CD4-positive, alpha-beta T cell (primary cell): ENCODE measurements around the gene CCL28. TPM values are rescaled to one million over a fixed set of nuclear protein-coding genes. Genes with fewer than 3 reads are reported as not detected.

Experiments used
- ATAC-seq: fragments of 200-7000 bp; cut with Tn5 transposase; one replicate; pipeline ENCODE4 v1.10.0; 2022; ENCODE audit warnings: mild to moderate bottlenecking; ENCODE audit not compliant: poor library complexity
- CTCF ChIA-PET: fragments of 350-600 bp; sonication (Branson Sonifier 250); formaldehyde crosslinking; loops from one replicate; lab custom pipeline; 2021; ENCODE audit warnings: antibody characterized with exemption, inconsistent platforms; lab: Charles Lee
- POLR2A ChIA-PET: fragments of 350-600 bp; sonication (Branson Sonifier 250); formaldehyde crosslinking; loops from one replicate; lab custom pipeline; 2021; ENCODE audit warnings: antibody characterized with exemption, inconsistent platforms; lab: Charles Lee
- DNase-seq, 14 experiments: peaks; one replicate each; pipeline ENCODE4 v3.0.0-alpha.2; 2013 to 2020; ENCODE audit warnings: mixed read lengths in 2 of 14
- H3K27ac ChIP-seq, 2 donors: one replicate each; pipeline versions ENCODE4 v1.5.1 to v1.7.0; 2013; ENCODE audit warnings: low read length in 2 of 2, low read depth in 1 of 2, mild to moderate bottlenecking in 1 of 2
- H3K27me3 ChIP-seq, 2 experiments: 1 replicate in 1 of 2; 2 replicates in 1 of 2; pipeline versions ENCODE4 v1.6.1 to v1.7.0; 2013; ENCODE audit warnings: low read length in 2 of 2, control low read depth in 1 of 2, mild to moderate bottlenecking in 1 of 2, moderate library complexity in 1 of 2; ENCODE audit not compliant: insufficient read depth in 2 of 2, control insufficient read depth in 1 of 2
- H3K36me3 ChIP-seq: one replicate; pipeline ENCODE4 v1.6.1; 2013; ENCODE audit warnings: low read length, control low read depth; ENCODE audit not compliant: insufficient read depth
- H3K4me1 ChIP-seq: one replicate; pipeline ENCODE4 v1.6.1; 2013; ENCODE audit warnings: low read length, control low read depth; ENCODE audit not compliant: insufficient read depth
- H3K4me3 ChIP-seq: one replicate; pipeline ENCODE4 v1.5.1; 2013; ENCODE audit warnings: mild to moderate bottlenecking, low read length, moderate library complexity
- H3K9me3 ChIP-seq, 2 experiments: 1 replicate in 1 of 2; 2 replicates in 1 of 2; pipeline versions ENCODE4 v1.6.1 to v1.7.0; 2013; ENCODE audit warnings: low read length in 2 of 2, mild to moderate bottlenecking in 2 of 2, control low read depth in 1 of 2, moderate library complexity in 1 of 2; ENCODE audit not compliant: control insufficient read depth in 1 of 2, insufficient read depth in 1 of 2
- H3K27ac Mint-ChIP-seq: one replicate; pipeline ENCODE4 v1.8.0; 2020; ENCODE audit warnings: mixed read lengths
- H3K27me3 Mint-ChIP-seq: one replicate; pipeline ENCODE4 v1.8.0; 2021; ENCODE audit warnings: mixed read lengths
- H3K36me3 Mint-ChIP-seq: one replicate; pipeline ENCODE4 v1.8.0; 2021; ENCODE audit warnings: low read depth, mixed read lengths
- H3K4me1 Mint-ChIP-seq: one replicate; pipeline ENCODE4 v1.8.0; 2021; ENCODE audit warnings: low read depth, mixed read lengths
- H3K4me3 Mint-ChIP-seq: one replicate; pipeline ENCODE4 v1.8.0; 2020; ENCODE audit warnings: mild to moderate bottlenecking, mixed read lengths
- H3K9me3 Mint-ChIP-seq: one replicate; pipeline ENCODE4 v1.8.0; 2020; ENCODE audit warnings: mixed read lengths
- intact Hi-C, 2 experiments: fragments of 100-400 bp; cut with DNase I in 1 of 2; cut with micrococcal nuclease in 1 of 2; formaldehyde crosslinking; loops; one replicate each; pipeline versions ENCODE4 v1.15.1 to v1.9.0; 2023 to 2025; cut with DNase I, micrococcal nuclease
- total RNA-seq, 174 experiments: library from RNA in 2 of 174; stranded (reverse) in 2 of 174; gene quantifications; one replicate each; pipeline ENCODE4 v1.2.3 and lab custom pipeline; 2021 to 2026
- TF ChIP-seq, protein P1 (sequence below): fragments of 200-600 bp; IDR thresholded peaks from one replicate; pipeline ENCODE4 v1.8.0; 2022; ENCODE audit warnings: antibody characterized with exemption, mild to moderate bottlenecking

CCL28 gene
- total RNA-seq, 2 experiments from 2014 or later: 20.6 to 20.9 TPM

DNA sequence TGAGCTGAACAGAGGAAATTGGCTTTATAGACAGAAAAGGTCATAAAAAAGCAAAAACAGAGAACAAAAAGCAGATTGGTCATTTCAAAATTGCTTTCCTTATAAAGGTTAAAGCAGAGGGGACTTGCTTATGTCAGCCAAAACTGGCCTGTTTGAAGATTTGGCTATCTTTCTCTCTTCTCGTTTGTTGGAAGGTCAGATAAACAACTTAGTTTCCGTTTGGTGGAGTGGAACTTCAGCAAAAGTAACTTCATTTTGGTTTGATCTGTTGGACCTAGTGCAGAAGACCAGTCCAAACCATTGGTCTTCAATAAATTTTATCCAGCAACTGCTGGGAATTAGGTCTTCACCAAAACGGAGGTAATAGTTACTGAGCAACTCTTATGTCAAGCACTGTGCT, 53.9 kb downstream of the CCL28 start:
- H3K4me1 Mint-ChIP-seq: no peaks in the 10 kb centered on the region
- Histone ChIP-seq H3K4me1 (no peaks in the 10 kb centered on the region), H3K27me3 (no peaks in the 10 kb centered on the region), H3K27ac (no peak overlapping the region), H3K36me3 (no peaks in the 10 kb centered on the region), H3K9me3 (peaks cover 0 to 4% of the 10 kb centered on the region in 2 experiments), H3K4me3 (no peak overlapping the region)
- H3K27ac Mint-ChIP-seq: no peak overlapping the region
- CTCF ChIA-PET: no interaction called here
- DNase-seq: no peak
- TF ChIP-seq, protein P1, sequence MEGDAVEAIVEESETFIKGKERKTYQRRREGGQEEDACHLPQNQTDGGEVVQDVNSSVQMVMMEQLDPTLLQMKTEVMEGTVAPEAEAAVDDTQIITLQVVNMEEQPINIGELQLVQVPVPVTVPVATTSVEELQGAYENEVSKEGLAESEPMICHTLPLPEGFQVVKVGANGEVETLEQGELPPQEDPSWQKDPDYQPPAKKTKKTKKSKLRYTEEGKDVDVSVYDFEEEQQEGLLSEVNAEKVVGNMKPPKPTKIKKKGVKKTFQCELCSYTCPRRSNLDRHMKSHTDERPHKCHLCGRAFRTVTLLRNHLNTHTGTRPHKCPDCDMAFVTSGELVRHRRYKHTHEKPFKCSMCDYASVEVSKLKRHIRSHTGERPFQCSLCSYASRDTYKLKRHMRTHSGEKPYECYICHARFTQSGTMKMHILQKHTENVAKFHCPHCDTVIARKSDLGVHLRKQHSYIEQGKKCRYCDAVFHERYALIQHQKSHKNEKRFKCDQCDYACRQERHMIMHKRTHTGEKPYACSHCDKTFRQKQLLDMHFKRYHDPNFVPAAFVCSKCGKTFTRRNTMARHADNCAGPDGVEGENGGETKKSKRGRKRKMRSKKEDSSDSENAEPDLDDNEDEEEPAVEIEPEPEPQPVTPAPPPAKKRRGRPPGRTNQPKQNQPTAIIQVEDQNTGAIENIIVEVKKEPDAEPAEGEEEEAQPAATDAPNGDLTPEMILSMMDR: no peak
- no peak overlapping the region for H3K4me3 Mint-ChIP-seq
- ATAC-seq: no peak
- POLR2A ChIA-PET: no interaction called here
- peaks cover 7% of the 10 kb centered on the region for H3K9me3 Mint-ChIP-seq
- intact Hi-C loops: no loop called here
- H3K36me3 Mint-ChIP-seq: peaks cover 9% of the 10 kb centered on the region
- no peaks in the 10 kb centered on the region for H3K27me3 Mint-ChIP-seq

DNA sequence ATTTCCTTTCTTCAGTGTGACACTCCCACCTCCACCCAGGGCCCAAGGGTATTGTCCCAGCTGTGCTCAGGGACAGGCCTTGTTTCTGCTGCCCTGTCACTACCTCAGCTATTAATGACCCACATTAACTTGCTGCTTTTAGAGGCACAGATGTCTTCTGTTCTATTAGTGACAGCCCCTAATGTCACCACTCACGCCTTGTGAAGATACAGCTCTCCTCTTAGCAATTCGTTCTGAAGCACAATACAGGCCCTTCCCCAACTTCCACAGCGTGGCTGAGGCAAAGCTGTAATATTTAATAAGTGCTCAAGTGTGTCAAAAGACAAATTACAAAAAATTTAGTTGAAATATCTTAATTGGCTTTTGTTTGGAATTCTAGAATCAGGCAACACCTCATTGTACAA, 54.3 kb downstream of the CCL28 start:
- peaks cover 9% of the 10 kb centered on the region for H3K36me3 Mint-ChIP-seq
- TF ChIP-seq, protein P1: no peak
- H3K4me3 ChIP-seq: no peak overlapping the region
- no peak overlapping the region for H3K27ac ChIP-seq
- DNase-seq (no peak), ATAC-seq (no peak)
- H3K4me1 ChIP-seq: no peaks in the 10 kb centered on the region
- H3K9me3 Mint-ChIP-seq: peaks cover 7% of the 10 kb centered on the region
- ChIA-PET POLR2A (no interaction called here), CTCF (no interaction called here)
- H3K9me3 ChIP-seq: peaks cover 0 to 4% of the 10 kb centered on the region in 2 experiments
- no peaks in the 10 kb centered on the region for H3K4me1 Mint-ChIP-seq
- intact Hi-C loops: no loop called here
- H3K4me3 Mint-ChIP-seq: no peak overlapping the region
- no peaks in the 10 kb centered on the region for H3K36me3 ChIP-seq
- no peak overlapping the region for H3K27ac Mint-ChIP-seq
- no peaks in the 10 kb centered on the region for H3K27me3 ChIP-seq
- no peaks in the 10 kb centered on the region for H3K27me3 Mint-ChIP-seq

DNA sequence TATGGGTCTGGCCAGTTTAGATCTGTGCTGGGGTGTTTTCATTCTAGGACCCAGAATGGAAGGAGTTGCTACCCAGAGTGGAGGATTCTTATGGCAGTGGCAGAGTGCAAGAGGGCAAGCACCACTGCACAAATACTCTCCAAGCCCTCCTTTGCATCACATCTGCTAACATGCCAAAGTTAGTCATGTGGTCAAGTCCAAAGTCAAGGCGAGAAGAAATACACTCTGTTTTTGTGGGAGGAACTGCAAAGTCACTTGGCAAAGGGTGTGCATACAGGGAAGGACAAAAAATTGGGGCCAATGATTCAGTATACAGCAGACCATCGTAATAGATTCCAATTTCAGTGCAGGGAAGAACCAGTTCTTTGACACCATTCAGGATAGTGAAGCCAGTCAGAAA, 55.1 kb downstream of the CCL28 start:
- Histone ChIP-seq H3K27me3 (no peaks in the 10 kb centered on the region), H3K36me3 (no peaks in the 10 kb centered on the region), H3K4me3 (no peak overlapping the region), H3K4me1 (no peaks in the 10 kb centered on the region), H3K9me3 (peaks cover 0 to 4% of the 10 kb centered on the region in 2 experiments), H3K27ac (no peak overlapping the region)
- intact Hi-C loops: no loop called here
- TF ChIP-seq, protein P1: no peak
- DNase-seq (no peak), ATAC-seq (no peak)
- H3K36me3 Mint-ChIP-seq: peaks cover 9% of the 10 kb centered on the region
- H3K9me3 Mint-ChIP-seq: peaks cover 7% of the 10 kb centered on the region
- no peak overlapping the region for H3K4me3 Mint-ChIP-seq
- POLR2A ChIA-PET: no interaction called here
- no peaks in the 10 kb centered on the region for H3K27me3 Mint-ChIP-seq
- CTCF ChIA-PET: no interaction called here
- no peak overlapping the region for H3K27ac Mint-ChIP-seq
- no peaks in the 10 kb centered on the region for H3K4me1 Mint-ChIP-seq
